Renal cortical epithelial cell (primary cell): ENCODE results near the gene LGALS4. TPM values are rescaled to one million over a fixed set of nuclear protein-coding genes. Genes with fewer than 3 reads are reported as not detected.
"Not testable (repeated sequence)": the region's sequence is repeated elsewhere in the genome, so short reads cannot be mapped to it uniquely, and the experiment has no call there.

Source experiments
- DNase-seq: peaks from one replicate; pipeline ENCODE4 v3.0.0-alpha.2; 2011; ENCODE audit warnings: low read depth
- total RNA-seq: library from RNA; depleted of rRNA; stranded (reverse); fragments of >200 nt; gene quantifications from 2 replicates; pipeline ENCODE4 v1.2.3, GENCODE V29; 2014

Gene LGALS4
- total RNA-seq, 1 donor from 2014 or later: not detected

DNA sequence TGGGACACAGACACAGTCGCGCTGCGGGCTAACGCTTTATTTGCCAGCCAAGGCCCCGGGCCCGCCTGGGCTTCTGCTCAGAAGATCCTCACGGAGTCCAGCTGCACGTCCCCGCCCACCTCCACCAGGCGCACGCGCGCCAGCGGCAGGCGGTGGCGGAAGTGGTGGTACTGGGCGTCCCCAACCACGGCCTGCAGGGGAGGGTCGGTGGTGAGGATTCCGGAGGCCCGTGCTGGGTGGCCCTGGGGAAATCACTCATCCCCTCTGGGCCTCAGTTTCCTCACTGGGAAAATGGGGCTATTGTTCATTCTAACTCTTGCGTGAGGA lies 41.8 kb downstream of the LGALS4 start:
- not testable (repeated sequence) for DNase-seq

- DNase-seq: not testable (repeated sequence)
Observed at GRCh38 chr19:38770228-38770948, 42.4 kb downstream of the LGALS4 start.

DNA sequence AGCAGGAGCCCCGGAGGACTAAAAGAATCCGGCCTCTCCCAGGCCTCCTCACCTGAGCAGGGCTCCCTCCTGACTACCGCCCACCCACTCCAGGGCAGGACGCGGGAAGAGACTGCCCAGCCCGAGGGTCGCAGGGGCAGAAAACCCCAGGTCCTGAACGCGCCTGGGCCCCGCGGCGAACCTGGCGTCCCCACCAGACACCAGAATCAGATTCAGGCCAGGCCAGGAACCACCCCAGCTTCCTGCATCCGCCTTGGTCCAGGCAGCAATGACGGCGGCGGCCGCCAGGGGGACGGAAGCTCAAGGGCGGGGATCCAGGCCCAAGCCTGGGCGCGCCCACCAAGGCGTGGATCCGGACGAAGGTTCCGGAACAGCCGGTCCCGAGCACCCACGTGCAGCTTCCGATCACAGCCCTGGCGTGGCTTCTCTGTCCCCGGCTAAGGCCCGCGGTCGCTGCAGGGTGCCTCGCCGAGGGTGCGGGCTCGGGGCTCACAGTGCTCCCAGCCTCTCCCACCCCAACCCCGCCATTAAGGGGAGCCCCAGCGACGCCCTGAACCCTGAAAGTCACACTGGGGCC lies 43.0 kb downstream of the LGALS4 start:
- DNase-seq: peak; percentile 19

GRCh38 chr19:38766276-38767047 lies 46.3 kb downstream of the LGALS4 start:
- DNase-seq: no peak

DNA sequence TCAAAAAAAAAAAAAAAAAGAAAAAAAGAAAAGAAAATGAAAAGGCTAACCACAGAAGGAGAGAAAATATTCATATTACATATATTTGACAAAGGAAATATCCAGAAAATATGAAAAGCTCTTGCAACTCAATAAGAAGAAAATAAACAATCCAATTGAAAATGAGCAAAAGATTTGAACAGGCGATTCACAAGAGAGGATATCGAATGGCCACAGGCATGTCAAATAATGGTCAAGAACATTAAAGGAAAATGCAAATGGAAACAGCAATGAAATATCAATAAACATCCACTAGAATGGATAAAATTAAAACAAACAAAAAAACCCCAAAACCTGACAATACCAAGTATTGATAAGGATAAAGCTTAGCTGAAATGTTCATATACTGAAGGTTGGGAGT lies 47.5 kb downstream of the LGALS4 start:
- DNase-seq: no peak

GRCh38 chr19:38763795-38764220 lies 48.9 kb downstream of the LGALS4 start:
- peak; percentile 86 for DNase-seq

- DNase-seq: not testable (repeated sequence)
Observed at GRCh38 chr19:38761884-38762389, 50.8 kb downstream of the LGALS4 start.

GRCh38 chr19:38760805-38761517 lies 51.8 kb downstream of the LGALS4 start:
- DNase-seq: not testable (repeated sequence)

DNA sequence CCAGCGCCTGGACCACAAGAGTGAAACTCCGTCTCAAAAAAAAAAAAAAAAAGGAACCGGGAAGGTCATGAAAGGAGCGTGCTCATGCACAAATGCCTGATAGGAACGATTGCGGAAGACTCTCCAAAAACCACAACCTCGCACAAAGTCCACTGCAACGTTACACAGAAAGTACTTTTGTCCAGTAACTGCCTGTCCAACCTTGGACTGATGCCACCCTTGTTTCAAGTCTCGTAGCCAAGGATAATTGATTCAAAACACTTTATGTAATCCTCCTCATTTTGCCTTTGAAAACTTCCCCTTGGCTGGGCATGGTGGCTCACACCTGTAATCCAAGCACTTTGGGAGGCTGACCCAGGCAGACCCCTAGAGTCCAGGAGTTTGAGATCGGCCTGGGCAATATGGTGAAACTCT lies 53.1 kb downstream of the LGALS4 start:
- DNase-seq: peak; percentile 94

- DNase-seq: not testable (repeated sequence)
Observed at GRCh38 chr19:38754196-38754595, 58.5 kb downstream of the LGALS4 start.

GRCh38 chr19:38753783-38754182 lies 59.0 kb downstream of the LGALS4 start:
- DNase-seq: not testable (repeated sequence)

Other genes starting within 250 kb of the LGALS4 start
- 0.25 TPM in 1 of 2 replicates, not detected in the other for gene MAP4K1, start 195.0 kb downstream of the LGALS4 start, total RNA-seq
- 328 and 420 TPM in 2 replicates for gene EIF3K, start 193.8 kb downstream of the LGALS4 start, total RNA-seq
- gene ACTN4, start 165.3 kb downstream of the LGALS4 start, total RNA-seq: 513 and 1,377 TPM in 2 replicates
- 2.6 and 3.6 TPM in 2 replicates for gene CAPN12, start 68.5 kb downstream of the LGALS4 start, total RNA-seq
- not detected in 2 replicates for gene LGALS7, start 39.4 kb downstream of the LGALS4 start, total RNA-seq
- gene LGALS7B, start 23.7 kb downstream of the LGALS4 start, total RNA-seq: 3.6 TPM in 1 of 2 replicates, not detected in the other
- 11.3 and 37.8 TPM in 2 replicates for gene ECH1, start 18.8 kb upstream of the LGALS4 start, total RNA-seq
- gene HNRNPL, start 37.0 kb upstream of the LGALS4 start, total RNA-seq: 218 and 338 TPM in 2 replicates
- 10.0 and 19.1 TPM in 2 replicates for gene RINL, start 65.3 kb upstream of the LGALS4 start, total RNA-seq
- gene SIRT2, start 86.7 kb upstream of the LGALS4 start, total RNA-seq: 28.7 and 38.6 TPM in 2 replicates
- gene NFKBIB, start 87.0 kb upstream of the LGALS4 start, total RNA-seq: 13.7 and 16.9 TPM in 2 replicates
- 0.15 TPM in 1 of 2 replicates, not detected in the other for gene CCER2, start 99.2 kb upstream of the LGALS4 start, total RNA-seq
- 16.8 and 17.0 TPM in 2 replicates for gene SARS2, start 117.8 kb upstream of the LGALS4 start, total RNA-seq
- gene MRPS12, start 118.0 kb upstream of the LGALS4 start, total RNA-seq: 38.4 and 49.8 TPM in 2 replicates
- 25.2 and 82.6 TPM in 2 replicates for gene FBXO17, start 162.8 kb upstream of the LGALS4 start, total RNA-seq
- gene FBXO27, start 219.6 kb upstream of the LGALS4 start, total RNA-seq: 5.8 and 5.9 TPM in 2 replicates